ENCODE measurements around the gene PSTPIP2.
A peak's percentile ranks its signal among the peaks of the same experiment; 100 is the strongest.
"Not testable (repeated sequence)": the region's sequence is repeated elsewhere in the genome, so short reads cannot be mapped to it uniquely, and the experiment has no call there.

PSTPIP2 gene

GRCh38 chr18:46034230-46034629 is 37.8 kb downstream of the PSTPIP2 start:
- DNase-seq, result no peak

GRCh38 chr18:46031741-46032140 is 40.3 kb downstream of the PSTPIP2 start:
- DNase-seq, result no peak

GRCh38 chr18:46028536-46028891 is 43.5 kb downstream of the PSTPIP2 start:
- no peak for DNase-seq

GRCh38 chr18:46019936-46020335 is 52.1 kb downstream of the PSTPIP2 start:
- no peak for DNase-seq

DNA sequence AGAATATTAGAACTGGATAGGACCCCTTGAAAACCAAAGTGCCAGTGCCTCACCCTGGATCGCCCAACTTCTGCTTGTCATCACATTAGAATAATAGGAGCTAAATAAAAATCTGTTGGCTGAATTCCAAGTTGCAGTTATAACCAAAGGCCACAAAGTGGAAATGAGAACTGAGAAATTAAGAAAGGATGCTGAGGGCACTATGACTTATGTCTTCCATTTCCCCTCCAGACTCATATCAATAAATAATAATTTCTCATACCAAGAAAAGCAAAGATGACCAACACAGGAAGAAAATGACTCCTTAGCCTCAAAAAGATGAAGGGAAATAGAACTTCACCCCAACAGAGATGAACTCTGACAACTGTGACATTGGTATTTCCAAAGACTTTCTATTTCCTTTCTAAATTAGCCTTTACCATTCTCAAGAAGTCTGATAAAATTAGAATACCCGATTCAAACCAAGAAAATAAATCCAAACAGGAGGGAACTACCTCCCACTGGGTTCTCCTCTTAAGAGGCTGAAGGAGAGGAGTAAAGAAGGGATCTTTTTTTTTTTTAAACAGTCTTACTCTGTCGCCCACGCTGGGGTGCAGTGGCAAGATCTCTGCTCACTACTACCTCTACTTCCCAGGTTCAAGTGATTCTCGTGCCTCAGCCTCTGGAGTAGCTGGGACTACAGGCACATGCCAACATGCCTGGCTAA is 58.4 kb downstream of the PSTPIP2 start:
- no peak for DNase-seq

GRCh38 chr18:46010676-46011075 is 61.4 kb downstream of the PSTPIP2 start:
- DNase-seq, result no peak

- no peak for DNase-seq
Observed at GRCh38 chr18:46010050-46010449, 62.0 kb downstream of the PSTPIP2 start.

- DNase-seq, result no peak
Observed at GRCh38 chr18:46009125-46009840, 62.8 kb downstream of the PSTPIP2 start.

DNA sequence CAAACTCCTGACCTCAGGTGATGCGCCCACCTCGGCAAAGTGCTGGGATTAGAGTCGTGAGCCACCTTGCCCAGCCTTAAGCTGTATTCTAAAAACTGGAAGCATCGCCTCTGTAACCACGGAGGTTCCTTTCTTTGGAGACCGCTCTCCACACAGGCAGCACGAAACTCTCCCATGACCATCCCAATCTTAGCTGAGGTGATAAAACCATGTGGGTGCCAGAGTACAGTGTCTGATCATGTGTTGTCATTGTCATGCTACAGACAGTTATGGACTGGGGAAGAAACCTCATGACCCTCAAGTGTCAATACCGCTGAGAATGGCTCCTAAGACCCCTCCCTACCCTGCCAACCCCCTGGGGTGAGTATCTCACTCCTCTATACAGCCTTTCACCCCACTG is 63.5 kb downstream of the PSTPIP2 start:
- no peak for DNase-seq

DNA sequence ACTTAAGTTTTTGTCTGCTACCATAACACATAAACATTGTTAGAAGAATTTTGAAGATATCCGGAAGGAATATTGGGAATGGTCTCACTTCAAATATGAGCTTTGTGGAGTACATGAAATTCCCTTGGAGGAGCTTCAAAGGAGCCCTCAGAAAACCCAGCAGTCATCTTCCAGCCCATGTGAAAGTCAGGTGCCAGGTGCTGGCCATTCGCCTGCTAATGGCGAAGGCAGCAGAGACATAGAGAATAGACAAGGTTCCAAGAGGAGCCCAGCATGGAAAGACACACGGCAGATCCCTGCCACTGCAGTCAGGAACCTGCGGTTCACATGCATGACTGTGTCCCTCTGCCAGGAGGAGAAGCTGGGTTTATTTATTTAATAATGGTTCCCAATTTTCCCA is 64.9 kb downstream of the PSTPIP2 start:
- no peak for DNase-seq

DNA sequence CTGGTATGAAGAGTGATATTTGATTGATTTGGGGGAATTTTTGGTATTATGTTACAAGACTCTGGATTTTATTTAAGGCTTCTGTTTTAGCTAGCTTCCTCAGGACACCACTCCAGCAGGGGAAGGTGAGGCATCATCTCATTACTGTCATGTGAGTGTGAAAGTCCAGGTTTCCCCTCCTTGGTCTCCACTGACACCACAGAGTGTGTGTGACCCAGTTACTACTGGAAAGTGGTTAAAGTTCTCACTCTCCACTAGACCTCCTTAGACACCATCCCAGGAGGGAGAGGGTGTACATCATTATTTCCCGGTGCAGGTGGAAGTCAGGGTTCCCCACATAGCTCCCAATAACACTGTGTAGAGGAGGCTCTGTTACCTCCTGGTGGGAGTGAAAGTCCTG is 69.1 kb downstream of the PSTPIP2 start:
- no peak for DNase-seq

- DNase-seq, result no peak
Observed at GRCh38 chr18:46001892-46002291, 70.2 kb downstream of the PSTPIP2 start.

GRCh38 chr18:46001074-46001473 is 71.0 kb downstream of the PSTPIP2 start:
- DNase-seq, result no peak

DNA sequence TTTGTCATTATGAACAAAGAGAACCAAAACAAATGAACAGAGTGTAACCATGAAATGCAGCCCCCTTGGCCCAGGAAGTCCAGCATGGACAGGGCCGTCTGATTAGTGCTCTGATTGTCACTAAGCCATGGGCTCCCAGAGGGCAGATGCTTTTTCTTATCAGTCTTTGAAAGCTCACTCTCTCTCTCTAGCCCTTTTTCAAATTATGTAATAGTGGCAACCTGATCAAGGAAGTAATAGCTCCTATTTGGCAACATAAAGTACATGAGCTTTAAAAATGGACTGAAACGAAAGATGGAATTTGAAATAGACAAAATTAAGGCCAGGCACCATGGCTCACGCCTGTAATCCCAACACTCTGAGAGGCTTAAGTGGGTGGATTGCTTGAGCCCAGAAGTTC is 72.5 kb downstream of the PSTPIP2 start:
- no peak for DNase-seq

- DNase-seq, result no peak
Observed at GRCh38 chr18:45998244-45998643, 73.8 kb downstream of the PSTPIP2 start.

DNA sequence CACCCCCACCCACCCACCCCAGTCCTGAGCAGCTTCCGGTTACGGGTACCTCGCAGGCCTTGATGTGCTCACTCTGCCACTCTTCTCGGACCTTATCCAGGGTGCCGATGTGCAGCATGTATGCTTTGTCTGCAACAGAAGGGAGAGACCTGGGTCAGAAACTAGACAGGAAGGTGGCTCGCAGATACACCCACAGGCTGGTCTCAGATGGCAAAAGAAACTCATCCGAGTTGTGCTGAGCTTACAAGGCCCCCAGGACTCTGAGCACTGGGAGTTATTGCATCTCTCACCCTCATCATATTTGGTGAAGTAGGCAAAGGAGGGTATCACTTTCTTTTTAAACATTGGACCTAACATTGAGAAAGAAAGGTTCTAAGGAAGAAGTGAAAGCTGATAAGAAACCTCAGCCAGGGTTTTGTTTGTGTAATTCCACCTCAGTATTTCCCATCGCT is 74.3 kb downstream of the PSTPIP2 start:
- DNase-seq, result peak; percentile 36

DNA sequence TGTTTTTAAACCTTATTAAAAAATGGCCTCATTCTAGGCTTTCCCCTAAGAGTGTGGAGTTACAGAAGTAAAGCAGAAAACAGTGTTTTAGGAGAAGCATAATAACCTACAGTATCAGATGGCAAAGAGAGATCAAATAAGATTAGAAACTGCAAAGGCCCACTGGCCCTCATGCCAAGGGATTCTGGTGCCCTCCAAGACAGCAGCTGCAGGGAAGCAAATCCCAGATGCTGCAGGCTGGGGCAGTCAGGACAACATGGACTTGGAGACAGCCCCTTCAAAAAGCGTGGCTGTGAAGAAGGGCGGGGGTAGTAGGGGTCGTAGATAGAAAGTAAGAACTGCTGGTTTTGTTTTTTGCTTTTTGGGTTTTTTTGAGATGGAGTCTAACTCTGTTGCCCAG is 76.6 kb downstream of the PSTPIP2 start:
- no peak for DNase-seq

DNA sequence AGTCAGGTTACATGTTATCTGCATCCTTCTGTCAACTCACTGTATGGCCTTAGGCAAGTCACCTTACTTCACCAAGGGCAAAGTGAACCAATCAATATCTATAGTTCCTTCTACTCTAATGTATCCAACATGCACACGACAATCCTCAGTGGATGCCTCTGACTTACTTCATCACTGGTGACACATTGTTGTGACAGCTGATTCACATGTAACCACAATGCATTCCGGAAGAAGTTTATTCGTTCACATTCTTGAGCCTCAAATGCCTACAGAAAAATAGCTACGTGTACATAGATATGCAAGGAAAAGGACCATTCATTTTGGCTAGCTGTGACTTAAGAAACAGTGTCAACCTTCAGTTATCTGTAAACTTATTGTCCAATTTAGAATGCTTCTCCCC is 78.6 kb downstream of the PSTPIP2 start:
- no peak for DNase-seq

DNA sequence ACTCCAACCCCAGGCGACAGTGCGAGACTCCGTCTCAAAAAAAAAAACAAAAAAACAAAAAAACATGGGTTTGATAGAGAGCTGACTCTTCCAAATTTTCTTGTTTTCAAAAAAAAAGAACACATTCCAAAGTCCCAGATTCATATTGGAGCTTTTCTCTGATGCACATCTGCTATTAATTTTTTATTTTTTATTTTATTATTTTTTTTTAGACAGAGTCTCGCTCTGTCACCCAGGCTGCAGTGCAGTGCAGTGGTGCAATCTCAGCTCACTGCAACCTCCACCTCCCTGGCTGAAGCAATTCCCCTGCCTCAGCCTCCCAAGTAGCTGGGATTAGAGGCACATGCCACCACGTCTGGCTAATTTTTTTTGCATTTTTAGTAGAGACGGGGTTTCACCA is 79.5 kb downstream of the PSTPIP2 start:
- not testable (repeated sequence) for DNase-seq

GRCh38 chr18:45991788-45992187 is 80.3 kb downstream of the PSTPIP2 start:
- no peak for DNase-seq

- DNase-seq, result no peak
Observed at GRCh38 chr18:45984546-45985235, 87.4 kb downstream of the PSTPIP2 start.

DNA sequence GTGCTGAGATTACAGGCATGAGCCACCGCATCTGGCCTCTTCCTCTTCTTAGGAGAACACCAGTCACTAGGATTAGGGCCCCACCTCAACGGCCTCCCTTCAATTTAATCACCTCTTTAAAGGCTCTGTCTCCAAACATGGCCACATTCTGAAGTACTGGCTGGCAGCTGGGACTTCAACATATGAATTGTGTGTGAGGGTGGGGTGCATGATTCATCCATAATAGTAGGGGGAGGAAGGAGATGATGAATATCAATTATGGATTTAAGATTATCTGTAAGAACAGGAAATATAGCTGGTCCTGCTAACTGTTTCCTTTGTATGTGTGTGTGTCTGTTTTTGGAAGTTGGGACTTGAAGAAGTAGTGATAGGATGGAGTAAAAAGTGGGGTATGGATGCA is 90.2 kb downstream of the PSTPIP2 start:
- no peak for DNase-seq

GRCh38 chr18:45980229-45980628 is 91.8 kb downstream of the PSTPIP2 start:
- no peak for DNase-seq

GRCh38 chr18:45978084-45978483 is 94.0 kb downstream of the PSTPIP2 start:
- DNase-seq, result no peak

Data from activated CD4-positive, CD25-positive, alpha-beta regulatory T cell treated with anti-CD3 and anti-CD28 coated beads, Interleukin-2, amount 50 U/mL, for 72 hours (primary cell).